NCI-H226 (cell line): Measurements from ENCODE around the gene SPRR1B.
"Not testable (repeated sequence)": the region's sequence is repeated elsewhere in the genome, so short reads cannot be mapped to it uniquely, and the experiment has no call there.

Source experiments
- DNase-seq: peaks from one replicate; pipeline ENCODE4 v3.0.0-alpha.2; 2015

Gene SPRR1B, protein sequence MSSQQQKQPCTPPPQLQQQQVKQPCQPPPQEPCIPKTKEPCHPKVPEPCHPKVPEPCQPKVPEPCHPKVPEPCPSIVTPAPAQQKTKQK

DNA sequence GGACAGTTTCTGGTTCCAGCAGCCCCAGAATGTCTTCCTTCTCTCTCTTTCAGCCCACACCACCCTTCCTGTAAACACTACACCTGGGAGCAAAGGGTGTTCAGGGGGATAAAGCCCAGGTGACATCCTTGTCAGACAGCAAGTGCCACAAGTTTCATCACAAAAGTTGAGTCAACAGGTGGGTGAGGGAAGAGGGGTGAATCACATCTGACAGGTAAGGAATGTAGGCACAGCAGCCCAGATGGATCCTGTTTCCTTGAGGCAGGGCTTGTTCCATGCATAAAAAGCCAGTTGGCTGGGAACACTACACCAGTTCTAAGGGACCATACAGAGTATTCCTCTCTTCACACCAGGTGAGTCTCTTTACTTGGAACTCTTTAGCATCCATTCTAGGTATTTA lies at the start of gene SPRR1B:
TSS of gene SPRR1B (plus strand) at position 309 of the 400 bp plus-strand sequence. CDS start 1,143 bp downstream, outside the sequence.
- DNase-seq = no peak

DNA sequence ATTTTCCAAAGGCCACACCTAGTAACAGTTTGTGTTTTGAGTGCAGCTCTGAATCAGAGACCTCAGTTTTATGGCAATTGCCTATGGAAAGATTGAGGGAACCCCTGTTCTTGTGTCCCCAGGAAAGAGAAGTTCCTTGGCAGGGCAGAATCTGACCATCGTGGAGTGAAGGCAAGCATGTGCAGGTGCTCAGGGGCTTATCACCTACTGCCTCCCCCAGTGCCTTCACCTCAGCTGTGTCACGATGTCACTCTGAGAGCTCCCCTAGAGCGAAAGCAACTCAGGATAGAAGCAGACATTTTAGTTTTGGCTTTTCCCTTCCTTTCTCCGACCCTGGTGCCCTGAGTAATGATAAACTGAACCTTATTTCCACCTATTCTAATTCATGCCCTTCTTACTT lies 48.9 kb upstream of the SPRR1B start:
- no peak for DNase-seq

DNA sequence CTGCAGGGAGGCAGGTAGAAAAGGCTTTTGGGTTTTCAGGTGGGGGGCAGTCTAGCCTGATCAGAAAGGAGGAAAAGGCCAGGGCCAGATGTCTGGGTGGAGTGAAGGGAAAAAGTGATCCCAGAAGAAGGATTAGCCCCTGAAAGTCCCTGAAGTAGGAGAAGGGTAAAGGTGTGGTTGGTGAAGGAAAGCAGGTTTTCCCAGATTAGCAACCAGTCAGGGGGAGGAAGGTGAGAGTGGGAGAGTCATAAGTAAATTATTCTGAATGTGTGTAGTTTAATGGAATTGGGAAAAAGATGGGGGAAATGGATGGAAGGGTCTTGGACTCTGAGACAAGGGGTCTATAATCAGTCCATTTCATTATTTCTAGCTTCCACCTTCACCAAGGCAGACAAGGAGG lies 47.8 kb upstream of the SPRR1B start:
- no peak for DNase-seq

GRCh38 chr1:152983743-152984142 lies 47.3 kb upstream of the SPRR1B start, which contains the start of gene SPRR1A:
Gene SPRR1A (plus strand): TSS chr1:152984081. CDS start chr1:152985231, 1,150 bp downstream.
- DNase-seq = no peak

DNA sequence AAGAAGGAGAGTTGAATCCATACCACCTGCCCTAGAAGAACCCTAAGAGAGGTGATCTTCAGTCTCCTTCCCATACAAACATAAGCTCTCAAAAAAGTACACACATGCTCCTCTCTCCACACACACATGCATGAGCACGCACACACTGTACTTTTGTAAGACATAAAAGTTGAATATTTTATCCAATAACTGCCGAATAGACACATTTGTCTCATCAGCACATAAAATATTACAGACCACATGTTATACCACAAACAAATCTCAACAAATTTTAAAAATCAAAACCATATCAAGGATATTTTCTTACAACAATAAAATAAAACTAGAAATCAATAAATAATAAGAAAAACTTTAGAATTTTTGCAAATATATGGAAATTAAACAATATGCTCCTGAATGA lies 44.4 kb upstream of the SPRR1B start:
- no peak for DNase-seq

GRCh38 chr1:152993186-152993585 lies 37.8 kb upstream of the SPRR1B start:
- DNase-seq = no peak

GRCh38 chr1:152995842-152996241 lies 35.2 kb upstream of the SPRR1B start:
- DNase-seq = no peak

GRCh38 chr1:152996633-152997400 lies 34.2 kb upstream of the SPRR1B start:
- DNase-seq = no peak

- DNase-seq = no peak
These were observed 33.1 kb upstream of the SPRR1B start for GRCh38 chr1:152997901-152998300.

- DNase-seq = no peak
These were observed 32.5 kb upstream of the SPRR1B start for GRCh38 chr1:152998476-152998875.

- no peak for DNase-seq
These were observed 31.2 kb upstream of the SPRR1B start for GRCh38 chr1:152999818-153000217.

DNA sequence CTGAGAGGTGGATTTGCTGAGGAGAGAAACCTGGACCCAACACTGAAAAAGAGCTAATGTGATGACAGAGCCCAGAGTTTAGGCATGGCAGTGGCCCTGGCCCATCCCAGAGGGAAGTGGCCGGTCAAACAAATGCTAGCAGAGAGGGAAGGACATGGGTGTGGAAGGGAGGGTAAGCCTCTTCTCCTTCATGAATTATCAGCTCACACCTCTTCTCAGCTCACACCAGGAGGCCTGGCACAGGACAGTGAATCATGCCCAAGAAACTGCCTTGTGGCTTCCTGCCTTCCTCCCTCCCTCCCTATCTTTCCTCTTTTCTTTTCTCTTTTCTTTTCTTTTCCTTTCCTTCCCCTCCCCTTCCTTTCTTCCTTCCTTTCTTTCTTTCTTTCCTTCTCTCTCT lies 30.7 kb upstream of the SPRR1B start:
- no peak for DNase-seq

DNA sequence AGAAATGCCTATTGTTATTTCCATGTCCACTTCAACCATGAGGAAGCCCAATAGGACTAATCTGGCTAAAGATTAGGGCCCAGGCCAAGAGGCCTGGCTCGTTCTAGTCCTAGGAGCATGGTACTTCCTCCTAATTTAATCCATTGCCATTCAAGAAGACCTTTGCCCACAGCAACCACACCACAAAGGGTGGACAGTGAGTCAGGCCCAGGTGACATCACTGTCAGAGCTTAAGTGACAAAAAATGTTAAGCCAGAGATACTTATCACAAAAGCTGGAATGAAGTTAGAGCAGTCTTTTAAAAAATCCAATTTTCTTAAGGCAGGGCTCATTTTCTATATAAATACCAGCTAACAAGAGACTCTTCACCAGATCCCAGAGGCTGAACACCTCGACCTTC lies 29.6 kb upstream of the SPRR1B start, which contains the start of gene SPRR3:
TSS of gene SPRR3 (plus strand) at position 368 of the 400 bp plus-strand sequence. CDS start 1,272 bp downstream, outside the sequence.
- DNase-seq = no peak

DNA sequence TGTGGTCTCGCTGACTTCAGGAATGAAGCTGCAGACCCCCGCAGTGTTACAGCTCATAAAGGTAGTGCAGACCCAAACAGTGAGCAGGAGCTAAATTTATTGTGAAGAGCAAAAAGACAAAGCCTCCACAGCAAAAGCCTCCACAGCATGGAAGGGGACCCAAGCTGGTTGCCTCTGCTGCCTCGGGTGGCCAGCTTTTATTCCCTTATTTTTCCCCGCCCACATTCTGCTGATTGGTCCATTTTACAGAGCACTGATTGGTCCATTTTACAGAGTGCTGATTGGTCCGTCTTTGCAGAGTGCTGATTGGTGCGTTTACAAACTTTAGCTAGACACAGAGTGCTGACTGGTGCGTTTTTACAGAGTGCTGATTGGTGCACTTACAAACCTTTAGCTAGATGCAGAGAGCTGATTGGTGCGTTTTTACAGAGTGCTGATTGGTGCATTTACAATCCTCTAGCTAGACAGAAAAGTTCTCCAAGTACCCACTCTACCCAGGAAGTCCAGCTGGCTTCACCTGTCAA lies 19.7 kb upstream of the SPRR1B start:
- DNase-seq = not testable (repeated sequence)

DNA sequence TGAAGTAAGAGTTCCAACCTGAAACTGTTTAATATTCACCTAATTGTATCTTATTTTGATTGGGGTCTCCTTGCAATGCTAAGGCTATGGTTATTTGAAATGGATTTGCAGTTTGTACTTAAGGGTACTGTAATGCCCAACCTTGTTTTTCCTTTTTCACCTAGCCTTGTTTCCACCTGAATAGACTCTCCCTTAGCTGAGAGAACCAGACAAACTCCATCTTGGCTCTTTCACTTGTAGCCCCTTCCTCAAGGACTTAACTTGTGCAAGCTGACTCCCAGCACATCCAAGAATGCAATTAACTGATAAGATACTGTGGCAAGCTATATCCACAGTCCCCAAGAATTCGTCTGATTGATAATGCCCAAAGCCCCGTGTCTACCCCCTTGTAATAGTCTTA lies 9.2 kb upstream of the SPRR1B start:
- DNase-seq = not testable (repeated sequence)

DNA sequence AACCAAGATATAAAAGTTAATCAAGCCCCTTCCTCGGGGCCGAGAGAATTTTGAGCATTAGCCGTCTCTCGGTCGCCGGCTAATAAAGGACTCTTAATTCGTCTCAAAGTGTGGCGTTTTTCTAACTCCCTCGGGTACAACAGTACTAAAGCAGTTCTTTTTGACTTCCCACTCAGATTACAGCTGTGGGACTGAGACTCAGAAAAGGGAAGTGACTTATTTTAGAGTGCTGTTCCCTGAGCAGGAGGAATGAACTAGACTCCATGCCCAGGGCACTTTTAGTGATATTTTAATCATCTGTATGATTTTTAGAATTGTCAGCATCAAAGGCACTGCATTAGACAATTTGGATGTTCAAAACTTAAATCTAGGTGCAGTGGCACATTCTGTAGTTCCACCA lies 8.7 kb upstream of the SPRR1B start:
- DNase-seq = not testable (repeated sequence)

DNA sequence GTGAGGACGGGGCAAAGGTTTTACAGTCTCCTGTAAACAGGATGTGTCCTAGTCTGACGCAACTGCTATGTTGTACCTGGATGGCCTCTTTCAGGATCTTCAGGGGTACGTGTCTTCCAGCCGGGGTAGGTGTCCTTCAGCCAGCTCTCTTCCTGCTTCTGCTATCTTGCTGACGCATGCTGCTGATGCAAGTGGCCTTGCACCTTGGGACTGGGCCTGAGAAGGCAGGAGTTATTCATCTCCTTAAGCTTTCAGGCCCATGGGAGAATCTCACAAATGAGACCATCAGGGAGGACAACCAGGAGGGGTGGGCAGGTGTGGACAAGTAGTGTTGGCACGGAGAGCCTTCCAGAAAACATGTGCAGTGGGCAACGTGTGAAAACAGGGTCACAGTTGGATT lies 7.9 kb upstream of the SPRR1B start:
- no peak for DNase-seq

DNA sequence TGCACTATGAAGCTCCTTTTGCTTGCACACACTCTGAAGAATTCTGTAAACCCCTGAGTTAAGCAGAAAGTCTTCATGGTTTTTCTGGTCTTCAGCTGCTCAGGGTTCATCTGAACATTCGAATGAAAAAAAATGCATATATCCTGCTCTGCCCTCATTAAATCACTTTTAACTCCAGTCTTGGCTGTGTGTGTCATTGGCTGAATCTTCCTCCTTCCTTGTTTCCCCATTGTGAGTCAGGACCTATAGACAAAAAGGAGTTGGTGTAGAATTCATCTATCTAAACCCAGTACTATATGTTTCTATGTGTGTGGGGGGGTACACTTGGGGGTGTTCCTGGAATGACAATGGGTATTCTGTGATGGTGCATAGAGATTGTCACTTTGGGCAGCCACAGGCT lies 6.6 kb upstream of the SPRR1B start:
- DNase-seq = no peak

DNA sequence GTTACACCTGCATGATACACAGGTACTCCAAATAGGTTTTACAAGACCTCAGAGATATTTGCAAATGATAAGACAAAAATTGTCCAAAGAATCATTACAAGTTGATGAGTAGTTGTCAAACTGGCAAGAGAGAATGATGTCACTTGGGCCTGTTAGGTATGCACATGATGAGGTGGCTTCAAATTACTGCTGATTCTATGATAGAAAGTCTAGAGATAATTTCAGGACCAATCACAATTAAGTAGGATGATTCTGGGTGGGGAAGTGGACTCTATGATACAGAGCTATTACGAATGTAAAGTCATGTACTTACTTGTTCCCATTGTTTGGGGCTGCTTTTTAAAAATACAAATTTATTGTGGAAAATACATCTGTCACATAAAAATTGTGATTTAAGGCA lies 5.2 kb upstream of the SPRR1B start:
- no peak for DNase-seq

- DNase-seq = no peak
These were observed 2.2 kb upstream of the SPRR1B start for GRCh38 chr1:153028766-153029165.

DNA sequence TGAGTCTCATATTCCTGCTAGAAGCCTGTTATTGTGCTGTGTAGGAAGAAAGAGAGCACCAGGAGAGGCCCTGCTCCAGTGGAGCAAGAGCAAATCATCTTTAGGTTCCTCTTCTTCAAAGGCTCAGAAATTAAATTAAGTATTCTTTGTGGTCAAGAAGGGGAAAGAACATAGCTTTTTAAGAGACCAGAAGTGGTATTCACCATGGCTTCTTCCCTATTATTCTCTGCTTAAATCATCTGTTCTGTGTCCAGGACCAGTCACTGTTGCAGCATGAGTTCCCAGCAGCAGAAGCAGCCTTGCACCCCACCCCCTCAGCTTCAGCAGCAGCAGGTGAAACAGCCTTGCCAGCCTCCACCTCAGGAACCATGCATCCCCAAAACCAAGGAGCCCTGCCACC lies 1.1 kb downstream of the SPRR1B start:
- no peak for DNase-seq

GRCh38 chr1:153032677-153033308 lies 1.8 kb downstream of the SPRR1B start:
- DNase-seq = peak; percentile 84

GRCh38 chr1:153035211-153035610 lies 4.2 kb downstream of the SPRR1B start:
- no peak for DNase-seq
